Keratinocyte (primary cell): ENCODE results near the gene CMTR1.

Experiments
- EZH2 ChIP-seq: IDR thresholded peaks from one replicate; pipeline ENCODE4 v1.6.1; 2012; ENCODE audit warnings: inconsistent platforms, mild to moderate bottlenecking, low read length, moderate library complexity
- TF ChIP-seq, protein P1 (sequence below), 3 experiments: IDR thresholded peaks in 1 of 3; conservative IDR thresholded peaks in 1 of 3; optimal IDR thresholded peaks in 1 of 3; 2 replicates in 2 of 3; 3 replicates in 1 of 3; pipeline versions ENCODE3 to v1.5.1; 2011; ENCODE audit warnings: low read length in 3 of 3, mild to moderate bottlenecking in 3 of 3, moderate library complexity in 2 of 3, control low read depth in 1 of 3, inconsistent platforms in 1 of 3; ENCODE audit not compliant: insufficient read depth in 2 of 3; ENCODE audit errors: extremely low read depth in 1 of 3

DNA sequence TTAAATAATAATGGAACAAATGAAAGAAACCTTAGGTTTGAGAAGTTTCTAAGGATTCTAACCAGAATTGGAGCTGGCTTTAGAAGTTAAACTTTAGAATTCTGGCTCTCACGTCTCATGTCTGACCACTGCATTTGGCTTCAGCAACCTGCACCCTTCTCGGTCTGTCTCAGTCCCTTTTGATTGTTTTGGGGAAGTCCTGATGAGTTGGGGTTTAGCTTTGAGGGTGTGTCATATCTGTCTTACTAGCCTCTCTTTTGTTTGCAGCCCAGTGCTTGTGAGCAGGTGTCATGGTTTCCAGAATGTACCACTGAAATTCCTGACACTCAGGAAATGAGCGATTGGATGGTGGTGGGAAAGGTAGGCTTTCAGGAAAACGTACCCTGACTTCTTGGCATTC, 17.0 kb downstream of the CMTR1 start:
- no peak for TF ChIP-seq EZH2
- TF ChIP-seq, protein P1, sequence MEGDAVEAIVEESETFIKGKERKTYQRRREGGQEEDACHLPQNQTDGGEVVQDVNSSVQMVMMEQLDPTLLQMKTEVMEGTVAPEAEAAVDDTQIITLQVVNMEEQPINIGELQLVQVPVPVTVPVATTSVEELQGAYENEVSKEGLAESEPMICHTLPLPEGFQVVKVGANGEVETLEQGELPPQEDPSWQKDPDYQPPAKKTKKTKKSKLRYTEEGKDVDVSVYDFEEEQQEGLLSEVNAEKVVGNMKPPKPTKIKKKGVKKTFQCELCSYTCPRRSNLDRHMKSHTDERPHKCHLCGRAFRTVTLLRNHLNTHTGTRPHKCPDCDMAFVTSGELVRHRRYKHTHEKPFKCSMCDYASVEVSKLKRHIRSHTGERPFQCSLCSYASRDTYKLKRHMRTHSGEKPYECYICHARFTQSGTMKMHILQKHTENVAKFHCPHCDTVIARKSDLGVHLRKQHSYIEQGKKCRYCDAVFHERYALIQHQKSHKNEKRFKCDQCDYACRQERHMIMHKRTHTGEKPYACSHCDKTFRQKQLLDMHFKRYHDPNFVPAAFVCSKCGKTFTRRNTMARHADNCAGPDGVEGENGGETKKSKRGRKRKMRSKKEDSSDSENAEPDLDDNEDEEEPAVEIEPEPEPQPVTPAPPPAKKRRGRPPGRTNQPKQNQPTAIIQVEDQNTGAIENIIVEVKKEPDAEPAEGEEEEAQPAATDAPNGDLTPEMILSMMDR (optimal IDR thresholded peaks at IDR 0.05 in 1 of 3, IDR thresholded peaks at IDR 0.05 in 1 of 3, conservative IDR thresholded peaks at IDR 0.05 in 1 of 3; ENCODE audit: extremely low read depth in 1 of 3, insufficient read depth in 2 of 3, low read length in 3 of 3), result no peak
